ENCODE data around the gene HDAC1.

HDAC1 gene

DNA sequence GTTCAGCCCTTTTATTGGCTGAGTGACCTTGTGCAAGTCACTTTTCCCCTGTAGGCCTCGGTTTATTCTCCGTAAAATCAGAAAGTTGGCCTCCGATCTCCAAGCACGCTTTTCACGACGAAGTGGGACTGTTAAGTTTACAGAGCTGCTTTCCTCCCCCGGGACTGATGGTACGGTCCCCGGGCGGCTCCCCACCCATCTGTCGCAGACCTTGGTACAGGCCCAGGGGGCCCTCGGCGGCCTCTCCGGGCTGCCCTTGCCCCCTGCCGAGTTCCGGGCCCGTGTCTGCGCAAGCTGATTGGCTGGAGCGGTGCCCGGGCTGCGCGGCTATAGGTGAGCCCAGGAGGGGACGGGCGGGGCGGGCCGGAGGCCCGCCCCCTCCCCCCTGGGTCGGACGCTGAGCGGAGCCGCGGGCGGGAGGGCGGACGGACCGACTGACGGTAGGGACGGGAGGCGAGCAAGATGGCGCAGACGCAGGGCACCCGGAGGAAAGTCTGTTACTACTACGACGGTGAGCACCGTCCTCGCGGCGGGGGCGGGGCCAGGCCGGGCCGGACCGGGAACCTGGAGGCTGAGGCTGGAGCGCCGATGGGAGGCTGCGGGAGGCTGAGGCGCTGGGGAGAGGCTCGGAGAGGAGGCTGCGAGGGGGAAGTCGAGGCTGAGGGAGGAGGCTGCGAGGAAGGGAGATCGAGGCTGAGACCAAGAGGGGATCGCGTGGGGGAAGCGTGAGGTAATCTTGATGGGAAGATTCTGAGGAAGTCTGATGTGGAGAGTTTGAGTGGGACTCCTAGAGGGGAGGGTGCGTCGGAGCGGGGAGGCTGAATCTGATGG, at the start of gene HDAC1:
TSS of gene HDAC1 (plus strand) at position 376 of the 831 bp plus-strand sequence. CDS start at position 463, 87 bp downstream.
- Histone ChIP-seq H3K4me3 (ENCODE audit: low read depth in 1 of 5, low read length in 5 of 5) (peak within 1 kb of the TSS; percentile 80 to 95 (median 91)), H3K9ac (ENCODE audit: low read length in 5 of 5) (peak within 1 kb of the TSS; percentile 26 to 85 (median 76)), H3K9me3 (ENCODE audit: control insufficient read depth in 5 of 5, low read length in 5 of 5) (no peaks in the 10 kb centered on the region), H3K27ac (ENCODE audit: low read depth, low read length) (peak within 1 kb of the TSS; percentile 70), H3K36me3 (ENCODE audit: control insufficient read depth in 5 of 5, insufficient read depth in 5 of 5, low read length in 5 of 5) (no peaks in the 10 kb centered on the region), H3K4me1 (ENCODE audit: control insufficient read depth in 5 of 5, insufficient read depth in 5 of 5, low read length in 5 of 5) (peaks cover 2 to 15% (median 13%) of the 10 kb centered on the region in 5 donors), H3K27me3 (ENCODE audit: control insufficient read depth in 5 of 5, insufficient read depth in 4 of 5, low read length in 5 of 5) (no peaks in the 10 kb centered on the region)

DNA sequence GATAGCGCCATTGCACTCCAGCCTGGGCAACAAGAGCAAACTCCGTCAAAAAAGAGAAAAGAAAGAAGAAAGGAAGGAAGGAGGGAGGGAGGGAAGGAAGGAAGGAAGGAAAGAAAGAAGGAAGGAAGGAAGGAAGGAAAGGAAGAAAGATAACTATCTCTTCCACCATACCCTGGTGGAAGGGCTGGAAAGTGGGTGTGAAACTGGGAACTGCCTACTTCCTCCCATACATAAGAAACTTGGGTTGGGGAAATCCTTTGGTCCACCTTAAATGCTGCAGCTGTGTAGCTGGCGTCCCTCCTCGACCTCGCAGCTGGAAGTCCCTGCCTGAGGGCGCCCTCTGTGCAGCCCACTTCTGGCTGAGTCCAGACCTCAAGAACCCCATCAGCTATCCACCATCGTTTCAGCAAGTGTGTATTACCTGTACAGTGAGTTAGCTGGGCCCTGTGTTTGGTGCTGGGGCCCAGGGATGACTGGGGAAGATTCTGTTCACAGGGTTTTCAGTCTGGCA, 49.5 kb upstream of the HDAC1 start:
- peak overlapping the region in 2 of 5 donors; percentile 4 to 13 for H3K4me3 ChIP-seq (ENCODE audit: low read depth in 1 of 5, low read length in 5 of 5)
- H3K27ac ChIP-seq (ENCODE audit: low read depth, low read length), result no peak overlapping the region
- peaks cover 0 to 48% (median 32%) of the 10 kb centered on the region in 5 donors for H3K4me1 ChIP-seq (ENCODE audit: control insufficient read depth in 5 of 5, insufficient read depth in 5 of 5, low read length in 5 of 5)
- peak overlapping the region in 1 of 5 donors; percentile 43 for H3K9ac ChIP-seq (ENCODE audit: low read length in 5 of 5)
- peaks cover 0 to 3% (median 0%) of the 10 kb centered on the region in 5 donors for H3K36me3 ChIP-seq (ENCODE audit: control insufficient read depth in 5 of 5, insufficient read depth in 5 of 5, low read length in 5 of 5)
- peaks cover 0 to 8% (median 0%) of the 10 kb centered on the region in 5 donors for H3K27me3 ChIP-seq (ENCODE audit: control insufficient read depth in 5 of 5, insufficient read depth in 4 of 5, low read length in 5 of 5)
- no peaks in the 10 kb centered on the region for H3K9me3 ChIP-seq (ENCODE audit: control insufficient read depth in 5 of 5, low read length in 5 of 5)

DNA sequence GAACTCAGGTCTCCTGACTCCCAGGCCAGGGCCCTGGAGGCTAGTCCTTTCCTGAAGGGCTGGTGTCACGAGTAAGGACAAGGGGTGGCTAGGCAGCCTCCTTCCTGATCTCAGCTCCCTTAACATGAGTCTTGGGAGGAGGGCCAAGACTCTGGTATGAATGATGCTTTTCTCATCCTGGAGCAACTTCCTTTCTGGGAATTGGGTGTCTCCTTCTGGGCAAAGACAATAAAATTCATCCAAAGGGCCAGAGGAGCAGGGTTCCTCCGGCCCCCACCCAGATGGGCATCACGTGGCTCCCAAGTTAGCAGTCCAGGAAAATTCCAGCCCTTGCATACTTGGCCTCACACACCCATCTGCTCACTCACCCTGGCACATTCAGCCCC, 45.0 kb upstream of the HDAC1 start, which contains the start of gene FAM167B:
TSS of gene FAM167B (plus strand) at position 335 of the 386 bp plus-strand sequence. CDS start 200 bp downstream, outside the sequence.
- Histone ChIP-seq H3K9ac (ENCODE audit: low read length in 5 of 5) (peak within 1 kb of the TSS in 1 of 5 donors; percentile 35), H3K36me3 (ENCODE audit: control insufficient read depth in 5 of 5, insufficient read depth in 5 of 5, low read length in 5 of 5) (no peaks in the 10 kb centered on the region), H3K27ac (ENCODE audit: low read depth, low read length) (peak within 1 kb of the TSS; percentile 84), H3K27me3 (ENCODE audit: control insufficient read depth in 5 of 5, insufficient read depth in 4 of 5, low read length in 5 of 5) (peaks cover 0 to 5% (median 2%) of the 10 kb centered on the region in 5 donors), H3K4me3 (ENCODE audit: low read depth in 1 of 5, low read length in 5 of 5) (peak within 1 kb of the TSS in 1 of 5 donors; percentile 4), H3K9me3 (ENCODE audit: control insufficient read depth in 5 of 5, low read length in 5 of 5) (no peaks in the 10 kb centered on the region), H3K4me1 (ENCODE audit: control insufficient read depth in 5 of 5, insufficient read depth in 5 of 5, low read length in 5 of 5) (peaks cover 2 to 66% (median 34%) of the 10 kb centered on the region in 5 donors)

DNA sequence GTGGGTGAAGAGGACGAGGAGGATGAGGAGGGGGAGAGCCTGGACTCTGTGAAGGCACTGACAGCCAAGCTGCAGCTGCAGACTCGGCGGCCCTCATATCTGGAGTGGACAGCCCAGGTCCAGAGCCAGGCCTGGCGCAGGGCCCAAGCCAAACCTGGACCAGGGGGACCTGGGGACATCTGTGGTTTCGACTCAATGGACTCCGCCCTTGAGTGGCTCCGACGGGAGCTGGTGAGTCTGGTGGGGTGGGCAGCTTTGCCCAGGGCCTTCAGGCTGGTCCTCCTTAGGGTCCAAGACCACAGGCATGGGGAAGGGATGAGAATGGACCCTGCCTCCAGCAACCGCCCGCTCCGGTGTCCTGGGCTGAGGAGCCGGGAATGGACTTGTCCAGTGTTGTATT, 44.4 kb upstream of the HDAC1 start:
- Histone ChIP-seq H3K9ac (ENCODE audit: low read length in 5 of 5) (peak overlapping the region in 1 of 5 donors; percentile 35), H3K36me3 (ENCODE audit: control insufficient read depth in 5 of 5, insufficient read depth in 5 of 5, low read length in 5 of 5) (no peaks in the 10 kb centered on the region), H3K27me3 (ENCODE audit: control insufficient read depth in 5 of 5, insufficient read depth in 4 of 5, low read length in 5 of 5) (peaks cover 0 to 6% (median 3%) of the 10 kb centered on the region in 5 donors), H3K4me1 (ENCODE audit: control insufficient read depth in 5 of 5, insufficient read depth in 5 of 5, low read length in 5 of 5) (peaks cover 4 to 69% (median 34%) of the 10 kb centered on the region in 5 donors), H3K27ac (ENCODE audit: low read depth, low read length) (peak overlapping the region; percentile 84), H3K9me3 (ENCODE audit: control insufficient read depth in 5 of 5, low read length in 5 of 5) (no peaks in the 10 kb centered on the region), H3K4me3 (ENCODE audit: low read depth in 1 of 5, low read length in 5 of 5) (peak overlapping the region in 1 of 5 donors; percentile 4)

DNA sequence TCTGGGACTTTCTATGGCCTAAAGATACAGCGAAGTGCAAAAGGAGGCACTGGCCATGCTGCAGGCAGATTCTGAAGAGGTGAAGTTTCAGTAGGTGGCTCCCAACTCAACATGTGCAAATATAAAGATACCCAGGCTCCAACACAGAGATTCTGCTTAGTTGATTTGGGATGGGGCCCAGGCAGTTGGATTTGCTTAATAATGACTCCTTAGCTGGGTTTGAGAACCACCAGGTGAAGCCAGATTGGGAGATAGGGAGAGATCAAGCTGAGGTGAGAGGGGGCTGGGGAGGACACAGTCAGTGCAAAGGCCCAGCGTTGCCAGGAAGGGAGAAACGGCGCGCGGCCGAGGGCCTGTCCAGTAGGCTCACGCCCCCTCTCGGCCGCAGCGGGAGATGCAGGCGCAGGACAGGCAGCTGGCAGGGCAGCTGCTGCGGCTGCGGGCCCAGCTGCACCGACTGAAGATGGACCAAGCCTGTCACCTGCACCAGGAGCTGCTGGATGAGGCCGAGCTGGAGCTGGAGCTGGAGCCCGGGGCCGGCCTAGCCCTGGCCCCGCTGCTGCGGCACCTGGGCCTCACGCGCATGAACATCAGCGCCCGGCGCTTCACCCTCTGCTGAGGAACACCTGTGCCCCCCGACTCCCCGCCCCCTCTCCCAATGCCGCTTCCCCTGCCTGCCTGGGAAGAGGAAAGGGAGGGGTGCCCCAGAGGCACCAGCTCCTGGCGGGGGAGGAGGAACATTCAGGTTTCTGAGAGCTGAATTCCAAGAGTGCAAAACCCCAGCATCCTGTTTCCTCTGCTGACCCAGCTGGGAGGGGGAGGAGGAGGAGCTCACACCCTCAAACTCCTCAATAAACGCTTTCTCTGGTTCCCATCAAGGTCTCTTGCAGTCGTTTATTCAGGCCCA, 43.6 kb upstream of the HDAC1 start:
- no peaks in the 10 kb centered on the region for H3K36me3 ChIP-seq (ENCODE audit: control insufficient read depth in 5 of 5, insufficient read depth in 5 of 5, low read length in 5 of 5)
- H3K27ac ChIP-seq (ENCODE audit: low read depth, low read length), result peak overlapping the region; percentile 84
- peak overlapping the region in 1 of 5 donors; percentile 35 for H3K9ac ChIP-seq (ENCODE audit: low read length in 5 of 5)
- H3K4me3 ChIP-seq (ENCODE audit: low read depth in 1 of 5, low read length in 5 of 5), result peak overlapping the region in 2 of 5 donors; percentile 4 to 22
- H3K9me3 ChIP-seq (ENCODE audit: control insufficient read depth in 5 of 5, low read length in 5 of 5), result no peaks in the 10 kb centered on the region
- peaks cover 6 to 67% (median 36%) of the 10 kb centered on the region in 5 donors for H3K4me1 ChIP-seq (ENCODE audit: control insufficient read depth in 5 of 5, insufficient read depth in 5 of 5, low read length in 5 of 5)
- peaks cover 0 to 6% (median 3%) of the 10 kb centered on the region in 5 donors for H3K27me3 ChIP-seq (ENCODE audit: control insufficient read depth in 5 of 5, insufficient read depth in 4 of 5, low read length in 5 of 5)

DNA sequence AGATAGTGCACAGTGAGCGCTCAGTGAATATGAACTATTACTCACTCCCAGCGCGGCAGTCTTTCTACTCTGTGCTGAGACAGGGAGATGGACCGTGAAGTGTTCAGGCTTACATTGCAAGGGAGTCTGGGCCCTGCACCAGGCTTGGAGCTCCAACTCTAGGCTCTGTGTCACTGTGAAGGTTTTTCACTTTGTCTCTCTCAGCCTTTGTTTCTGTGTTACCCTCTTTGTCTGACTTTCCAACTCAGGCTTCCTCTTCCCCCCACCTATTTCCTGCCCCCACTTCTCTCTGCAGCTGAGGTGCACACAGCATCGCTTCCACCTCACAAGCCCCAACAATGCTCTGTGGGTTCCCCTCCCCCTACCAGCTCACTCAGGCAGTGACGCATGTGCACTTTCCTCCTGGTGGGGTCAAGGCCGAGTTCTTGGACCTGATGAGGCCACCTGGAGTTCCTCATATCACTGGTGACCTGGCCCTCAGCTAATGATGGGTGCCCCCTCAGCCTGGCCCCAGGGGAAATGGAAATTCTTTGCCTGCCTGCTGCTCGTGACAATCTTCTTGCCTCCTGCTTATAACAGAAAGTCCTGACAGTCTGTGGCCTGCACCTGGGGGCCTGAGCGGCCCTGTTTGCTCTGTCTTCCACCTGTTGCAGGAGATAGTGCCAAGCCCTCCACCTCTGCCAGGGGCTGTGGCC, 41.9 kb upstream of the HDAC1 start:
- H3K27me3 ChIP-seq (ENCODE audit: control insufficient read depth in 5 of 5, insufficient read depth in 4 of 5, low read length in 5 of 5), result peaks cover 0 to 7% (median 3%) of the 10 kb centered on the region in 5 donors
- H3K36me3 ChIP-seq (ENCODE audit: control insufficient read depth in 5 of 5, insufficient read depth in 5 of 5, low read length in 5 of 5), result no peaks in the 10 kb centered on the region
- peaks cover 8 to 71% (median 36%) of the 10 kb centered on the region in 5 donors for H3K4me1 ChIP-seq (ENCODE audit: control insufficient read depth in 5 of 5, insufficient read depth in 5 of 5, low read length in 5 of 5)
- H3K9me3 ChIP-seq (ENCODE audit: control insufficient read depth in 5 of 5, low read length in 5 of 5), result no peaks in the 10 kb centered on the region
- H3K27ac ChIP-seq (ENCODE audit: low read depth, low read length), result peak overlapping the region; percentile 69
- peak overlapping the region in 1 of 5 donors; percentile 64 for H3K9ac ChIP-seq (ENCODE audit: low read length in 5 of 5)
- H3K4me3 ChIP-seq (ENCODE audit: low read depth in 1 of 5, low read length in 5 of 5), result peak overlapping the region in 1 of 5 donors; percentile 11

DNA sequence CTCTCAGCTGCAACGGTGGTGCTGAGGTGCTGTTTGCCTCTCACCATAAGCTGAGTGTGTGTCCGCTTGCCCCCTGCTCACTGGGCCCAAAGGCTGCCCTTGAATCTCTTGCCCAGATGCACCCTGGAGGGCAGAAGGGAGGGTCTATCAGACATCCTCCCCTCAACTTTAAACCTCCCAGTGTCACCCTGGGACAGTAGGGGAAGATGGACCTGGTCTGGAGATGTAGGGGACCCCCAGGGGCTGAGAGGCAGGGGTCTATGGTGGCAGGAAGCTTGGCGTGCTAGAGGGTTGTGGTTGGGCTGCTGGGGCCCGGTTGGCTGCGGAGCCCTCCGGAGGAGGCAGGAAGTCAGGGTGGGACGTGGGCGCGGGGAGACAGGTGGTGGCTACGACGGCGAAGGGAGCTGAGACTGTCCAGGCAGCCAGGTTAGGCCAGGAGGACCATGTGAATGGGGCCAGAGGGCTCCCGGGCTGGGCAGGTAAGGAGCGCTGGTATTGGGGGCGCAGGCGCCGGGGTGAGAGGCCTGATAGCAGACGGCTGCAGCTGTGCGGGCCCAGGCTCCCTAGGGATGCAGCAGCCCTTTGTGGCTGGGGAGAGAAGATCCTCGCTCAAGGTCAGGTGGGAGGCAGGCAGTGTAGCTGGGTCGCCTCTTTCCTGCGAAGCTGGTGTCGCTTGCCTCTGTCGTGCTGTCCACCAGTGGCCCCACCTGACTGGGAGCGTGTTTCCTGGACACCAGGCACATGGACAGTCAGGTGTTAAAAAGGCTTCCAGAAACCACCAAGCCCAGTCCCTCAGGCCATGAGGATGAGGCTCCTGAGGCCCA, 40.8 kb upstream of the HDAC1 start, which contains the start of gene LCK:
TSS of gene LCK (plus strand) at position 373 of the 824 bp plus-strand sequence. CDS start 23,065 bp downstream, outside the sequence.
- H3K4me3 ChIP-seq (ENCODE audit: low read depth in 1 of 5, low read length in 5 of 5), result peak within 1 kb of the TSS in 3 of 5 donors; percentile 6 to 38 (median 31)
- H3K4me1 ChIP-seq (ENCODE audit: control insufficient read depth in 5 of 5, insufficient read depth in 5 of 5, low read length in 5 of 5), result peaks cover 8 to 70% (median 36%) of the 10 kb centered on the region in 5 donors
- peak within 1 kb of the TSS in 2 of 5 donors; percentile 4 to 64 for H3K9ac ChIP-seq (ENCODE audit: low read length in 5 of 5)
- H3K36me3 ChIP-seq (ENCODE audit: control insufficient read depth in 5 of 5, insufficient read depth in 5 of 5, low read length in 5 of 5), result no peaks in the 10 kb centered on the region
- no peaks in the 10 kb centered on the region for H3K9me3 ChIP-seq (ENCODE audit: control insufficient read depth in 5 of 5, low read length in 5 of 5)
- H3K27me3 ChIP-seq (ENCODE audit: control insufficient read depth in 5 of 5, insufficient read depth in 4 of 5, low read length in 5 of 5), result peaks cover 0 to 7% (median 3%) of the 10 kb centered on the region in 5 donors
- peak within 1 kb of the TSS; percentile 69 for H3K27ac ChIP-seq (ENCODE audit: low read depth, low read length)

DNA sequence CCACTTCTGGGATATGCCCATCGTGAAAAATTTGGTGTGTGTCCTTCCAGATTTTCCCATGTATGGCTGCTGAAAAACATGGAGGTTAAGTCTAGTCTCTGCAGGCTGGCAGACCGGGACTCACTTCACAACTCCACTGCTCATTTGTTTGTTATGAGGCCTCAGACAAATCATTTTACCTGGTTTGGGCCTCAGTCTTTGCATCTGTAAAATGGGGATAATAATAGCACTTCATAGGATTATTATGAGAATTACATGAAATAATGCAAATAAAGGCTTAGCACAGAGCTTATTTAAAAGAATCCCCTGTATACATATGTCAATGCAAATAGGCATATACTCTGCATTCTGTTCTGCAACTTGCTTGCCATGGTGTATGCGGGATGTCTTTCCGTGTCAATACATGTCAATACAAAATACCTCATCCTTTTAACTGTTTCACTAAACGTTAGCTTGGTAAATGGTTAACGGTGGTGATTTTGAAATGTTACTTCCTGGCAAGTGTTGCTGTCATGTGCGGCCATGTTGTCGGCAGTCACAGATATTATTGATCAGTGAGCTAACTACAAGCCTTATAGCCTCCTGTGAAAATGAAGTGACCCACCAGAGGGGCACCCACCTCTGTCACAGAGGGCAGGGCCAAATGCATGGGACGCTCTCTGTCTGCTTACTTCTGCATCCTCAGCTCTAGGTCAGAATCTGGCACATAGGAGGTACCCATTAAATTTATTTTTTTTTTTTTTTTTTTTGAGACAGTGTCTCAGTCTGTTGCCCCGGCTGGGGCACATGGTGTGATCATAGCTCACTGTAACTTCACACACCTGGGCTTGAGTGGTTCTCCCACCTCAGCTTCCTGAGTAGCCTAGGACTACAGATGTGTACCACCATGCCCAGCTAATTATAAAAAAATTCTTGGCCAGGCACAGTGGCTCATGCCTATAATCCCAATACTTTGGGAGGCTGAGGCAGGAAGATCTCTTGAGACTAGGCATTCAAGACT, 36.5 kb upstream of the HDAC1 start:
- H3K27me3 ChIP-seq (ENCODE audit: control insufficient read depth in 5 of 5, insufficient read depth in 4 of 5, low read length in 5 of 5), result peaks cover 0 to 8% (median 3%) of the 10 kb centered on the region in 5 donors
- H3K27ac ChIP-seq (ENCODE audit: low read depth, low read length), result no peak overlapping the region
- H3K9me3 ChIP-seq (ENCODE audit: control insufficient read depth in 5 of 5, low read length in 5 of 5), result no peaks in the 10 kb centered on the region
- no peak overlapping the region for H3K4me3 ChIP-seq (ENCODE audit: low read depth in 1 of 5, low read length in 5 of 5)
- H3K36me3 ChIP-seq (ENCODE audit: control insufficient read depth in 5 of 5, insufficient read depth in 5 of 5, low read length in 5 of 5), result no peaks in the 10 kb centered on the region
- H3K4me1 ChIP-seq (ENCODE audit: control insufficient read depth in 5 of 5, insufficient read depth in 5 of 5, low read length in 5 of 5), result peaks cover 7 to 31% (median 17%) of the 10 kb centered on the region in 5 donors
- H3K9ac ChIP-seq (ENCODE audit: low read length in 5 of 5), result no peak overlapping the region

Measured in subcutaneous abdominal adipose tissue (tissue), 5 donors.